MM.1S (cell line): ENCODE results near the gene AGAP1.

Experiments used
- CTCF ChIP-seq: fragments of 300-600 bp; sonication (generic); IDR thresholded peaks from 2 replicates; pipeline ENCODE4 v1.5.1; 2016; ENCODE audit warnings: antibody characterized with exemption, low read length, mixed read lengths
- EZH2phosphoT487 ChIP-seq: fragments of 300-600 bp; sonication (generic); IDR thresholded peaks from 2 replicates; pipeline ENCODE4 v1.6.1; 2018; ENCODE audit warnings: antibody characterized with exemption, low read length

- TF ChIP-seq EZH2phosphoT487 (no peak), CTCF (no peak)
Observed at GRCh38 chr2:235506291-235506996, 12.6 kb downstream of the AGAP1 start.
